ENCODE data around the gene PCDHB5.
"Not testable (repeated sequence)": the region's sequence is repeated elsewhere in the genome, so short reads cannot be mapped to it uniquely, and the experiment has no call there.

Gene PCDHB5

DNA sequence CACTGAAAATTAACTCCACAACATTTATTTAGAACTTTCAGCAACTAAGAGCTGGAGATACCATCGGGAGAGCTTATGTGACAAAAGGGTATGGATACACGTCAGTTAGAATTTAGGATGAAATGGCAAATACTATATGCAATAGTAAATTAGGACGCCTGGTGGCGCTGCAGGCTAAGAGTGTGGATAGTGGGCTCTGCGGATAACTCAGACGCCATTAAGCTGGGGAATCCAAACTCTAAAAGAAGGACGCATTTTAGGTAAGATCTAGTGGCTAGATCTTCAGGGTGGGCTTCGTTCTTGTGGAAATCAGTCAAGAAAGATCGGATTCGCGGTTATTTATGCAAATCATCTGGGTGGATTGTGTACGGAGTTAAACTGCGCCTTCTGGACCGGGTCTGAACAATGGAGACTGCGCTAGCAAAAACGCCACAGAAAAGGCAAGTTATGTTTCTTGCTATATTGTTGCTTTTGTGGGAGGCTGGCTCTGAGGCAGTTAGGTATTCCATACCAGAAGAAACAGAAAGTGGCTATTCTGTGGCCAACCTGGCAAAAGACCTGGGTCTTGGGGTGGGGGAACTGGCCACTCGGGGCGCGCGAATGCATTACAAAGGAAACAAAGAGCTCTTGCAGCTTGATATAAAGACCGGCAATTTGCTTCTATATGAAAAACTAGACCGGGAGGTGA, at the start of gene PCDHB5:
Gene PCDHB5 (plus strand): TSS at position 177 of the 688 bp plus-strand sequence. CDS start 229 bp downstream, at position 406.
- no peak for DNase-seq

DNA sequence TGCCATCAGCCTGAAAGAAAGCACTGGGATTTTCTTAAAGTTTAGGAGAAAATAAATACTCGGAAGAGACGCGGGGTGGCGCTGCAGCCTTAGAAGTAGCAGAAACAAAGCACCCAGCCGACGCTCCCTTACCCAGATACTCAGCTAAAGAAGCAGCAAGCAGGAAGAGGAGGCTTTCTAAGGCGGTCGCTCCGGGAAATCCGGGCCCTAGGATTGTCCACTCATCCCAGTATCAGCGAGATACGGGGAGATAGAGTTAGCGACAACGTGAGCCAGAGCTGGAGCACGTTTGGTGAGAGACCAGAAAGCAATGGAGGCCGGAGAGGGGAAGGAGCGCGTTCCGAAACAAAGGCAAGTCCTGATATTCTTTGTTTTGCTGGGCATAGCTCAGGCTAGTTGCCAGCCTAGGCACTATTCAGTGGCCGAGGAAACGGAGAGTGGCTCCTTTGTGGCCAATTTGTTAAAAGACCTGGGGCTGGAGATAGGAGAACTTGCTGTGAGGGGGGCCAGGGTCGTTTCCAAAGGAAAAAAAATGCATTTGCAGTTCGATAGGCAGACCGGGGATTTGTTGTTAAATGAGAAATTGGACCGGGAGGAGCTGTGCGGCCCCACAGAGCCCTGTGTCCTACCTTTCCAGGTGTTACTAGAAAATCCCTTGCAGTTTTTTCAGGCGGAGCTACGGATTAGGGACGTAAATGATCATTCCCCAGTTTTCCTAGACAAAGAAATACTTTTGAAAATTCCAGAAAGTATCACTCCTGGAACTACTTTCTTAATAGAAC, 40.3 kb upstream of the PCDHB5 start, which contains the start of gene PCDHB2:
Gene PCDHB2 (plus strand): TSS at position 135 of the 782 bp plus-strand sequence. CDS start 176 bp downstream, at position 311.
- peak; percentile 22 for DNase-seq

DNA sequence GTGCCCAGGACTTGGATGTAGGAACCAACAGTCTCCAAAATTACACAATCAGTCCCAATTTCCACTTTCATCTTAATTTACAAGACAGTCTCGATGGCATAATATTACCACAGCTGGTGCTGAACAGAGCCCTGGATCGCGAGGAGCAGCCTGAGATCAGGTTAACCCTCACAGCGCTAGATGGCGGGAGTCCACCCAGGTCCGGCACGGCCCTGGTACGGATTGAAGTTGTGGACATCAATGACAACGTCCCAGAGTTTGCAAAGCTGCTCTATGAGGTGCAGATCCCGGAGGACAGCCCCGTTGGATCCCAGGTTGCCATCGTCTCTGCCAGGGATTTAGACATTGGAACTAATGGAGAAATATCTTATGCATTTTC, 39.8 kb upstream of the PCDHB5 start:
- no peak for DNase-seq

DNA sequence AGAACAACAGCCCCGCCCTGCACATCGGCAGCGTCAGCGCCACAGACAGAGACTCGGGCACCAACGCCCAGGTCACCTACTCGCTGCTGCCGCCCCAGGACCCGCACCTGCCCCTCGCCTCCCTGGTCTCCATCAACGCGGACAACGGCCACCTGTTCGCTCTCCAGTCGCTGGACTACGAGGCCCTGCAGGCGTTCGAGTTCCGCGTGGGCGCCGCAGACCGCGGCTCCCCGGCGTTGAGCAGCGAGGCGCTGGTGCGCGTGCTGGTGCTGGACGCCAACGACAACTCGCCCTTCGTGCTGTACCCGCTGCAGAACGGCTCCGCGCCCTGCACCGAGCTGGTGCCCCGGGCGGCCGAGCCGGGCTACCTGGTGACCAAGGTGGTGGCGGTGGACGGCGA, 38.8 kb upstream of the PCDHB5 start:
- not testable (repeated sequence) for DNase-seq

DNA sequence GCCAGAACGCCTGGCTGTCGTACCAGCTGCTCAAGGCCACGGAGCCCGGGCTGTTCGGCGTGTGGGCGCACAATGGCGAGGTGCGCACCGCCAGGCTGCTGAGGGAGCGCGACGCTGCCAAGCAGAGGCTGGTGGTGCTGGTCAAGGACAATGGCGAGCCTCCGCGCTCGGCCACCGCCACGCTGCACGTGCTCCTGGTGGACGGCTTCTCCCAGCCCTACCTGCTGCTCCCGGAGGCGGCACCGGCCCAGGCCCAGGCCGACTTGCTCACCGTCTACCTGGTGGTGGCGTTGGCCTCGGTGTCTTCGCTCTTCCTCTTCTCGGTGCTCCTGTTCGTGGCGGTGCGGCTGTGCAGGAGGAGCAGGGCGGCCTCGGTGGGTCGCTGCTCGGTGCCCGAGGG, 38.4 kb upstream of the PCDHB5 start:
- DNase-seq = not testable (repeated sequence)

DNA sequence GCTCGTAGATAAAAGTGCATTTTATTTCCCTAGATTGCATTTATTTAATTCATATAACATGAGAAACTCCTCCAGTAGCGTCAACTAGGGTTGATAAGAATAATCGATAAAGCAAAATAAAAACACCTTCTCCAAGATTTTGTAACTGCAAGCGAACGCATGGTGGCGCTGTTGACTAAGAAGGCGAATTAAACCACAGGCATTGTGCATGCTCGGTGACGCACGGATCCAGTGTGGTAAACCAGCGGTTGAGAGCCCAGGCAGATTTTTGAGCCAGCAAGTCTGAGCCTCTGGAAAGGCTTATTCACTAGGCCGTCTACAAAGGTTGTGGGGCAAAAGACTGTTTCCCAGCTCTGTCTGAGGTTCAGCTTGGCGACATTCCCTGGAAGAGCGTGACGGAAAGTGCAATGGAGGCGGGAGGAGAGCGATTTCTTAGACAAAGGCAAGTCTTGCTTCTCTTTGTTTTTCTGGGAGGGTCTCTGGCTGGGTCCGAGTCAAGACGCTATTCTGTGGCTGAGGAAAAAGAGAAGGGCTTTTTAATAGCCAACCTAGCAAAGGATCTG, 34.7 kb upstream of the PCDHB5 start, which contains the start of gene PCDHB3:
Gene PCDHB3 (plus strand): TSS at position 231 of the 563 bp plus-strand sequence. CDS start 177 bp downstream, at position 408.
- no peak for DNase-seq

DNA sequence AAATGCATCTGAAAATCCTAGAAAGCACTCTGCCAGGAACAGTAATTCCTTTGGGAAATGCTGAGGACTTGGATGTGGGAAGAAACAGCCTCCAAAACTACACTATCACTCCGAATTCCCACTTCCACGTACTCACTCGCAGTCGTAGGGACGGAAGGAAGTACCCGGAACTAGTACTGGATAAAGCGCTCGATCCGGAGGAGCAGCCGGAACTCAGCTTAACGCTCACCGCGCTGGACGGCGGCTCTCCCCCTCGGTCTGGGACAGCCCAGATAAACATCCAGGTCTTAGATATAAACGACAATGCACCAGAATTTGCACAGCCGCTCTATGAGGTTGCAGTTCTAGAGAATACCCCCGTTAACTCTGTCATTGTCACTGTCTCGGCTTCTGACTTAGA, 33.9 kb upstream of the PCDHB5 start:
- DNase-seq = no peak

DNA sequence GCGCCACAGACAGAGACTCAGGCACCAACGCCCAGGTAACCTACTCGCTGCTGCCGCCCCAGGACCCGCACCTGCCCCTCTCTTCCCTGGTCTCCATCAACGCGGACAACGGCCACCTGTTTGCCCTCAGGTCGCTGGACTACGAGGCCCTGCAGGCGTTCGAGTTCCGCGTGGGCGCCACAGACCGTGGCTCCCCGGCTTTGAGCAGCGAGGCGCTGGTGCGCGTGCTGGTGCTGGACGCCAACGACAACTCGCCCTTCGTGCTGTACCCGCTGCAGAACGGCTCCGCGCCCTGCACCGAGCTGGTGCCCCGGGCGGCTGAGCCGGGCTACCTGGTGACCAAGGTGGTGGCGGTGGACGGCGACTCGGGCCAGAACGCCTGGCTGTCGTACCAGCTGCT, 32.9 kb upstream of the PCDHB5 start:
- not testable (repeated sequence) for DNase-seq

DNA sequence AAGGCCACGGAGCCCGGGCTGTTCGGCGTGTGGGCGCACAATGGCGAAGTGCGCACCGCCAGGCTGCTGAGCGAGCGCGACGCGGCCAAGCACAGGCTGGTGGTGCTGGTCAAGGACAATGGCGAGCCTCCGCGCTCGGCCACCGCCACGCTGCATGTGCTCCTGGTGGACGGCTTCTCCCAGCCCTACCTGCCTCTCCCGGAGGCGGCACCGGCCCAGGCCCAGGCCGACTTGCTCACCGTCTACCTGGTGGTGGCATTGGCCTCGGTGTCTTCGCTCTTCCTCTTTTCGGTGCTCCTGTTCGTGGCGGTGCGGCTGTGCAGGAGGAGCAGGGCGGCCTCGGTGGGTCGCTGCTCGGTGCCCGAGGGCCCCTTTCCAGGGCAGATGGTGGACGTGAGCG, 32.5 kb upstream of the PCDHB5 start:
- not testable (repeated sequence) for DNase-seq

DNA sequence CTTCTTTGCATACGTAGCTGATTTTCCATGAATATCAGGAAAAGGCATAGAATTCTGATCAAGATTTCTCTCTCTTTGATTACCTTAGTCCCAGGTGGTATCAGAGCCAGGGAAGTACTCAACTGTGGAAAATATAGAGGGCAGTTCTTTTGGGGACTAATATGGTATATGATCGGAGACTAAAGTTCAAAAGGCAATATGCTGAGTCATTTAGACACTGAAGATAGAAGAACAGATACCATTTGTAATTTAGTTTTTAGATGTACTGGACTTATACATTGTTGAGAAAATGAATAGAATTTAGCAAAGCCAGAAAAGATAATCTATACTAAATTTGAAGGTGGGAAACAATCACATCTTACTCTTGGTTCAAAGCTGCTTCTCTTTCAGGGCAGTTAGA, 29.7 kb upstream of the PCDHB5 start:
- DNase-seq = no peak

DNA sequence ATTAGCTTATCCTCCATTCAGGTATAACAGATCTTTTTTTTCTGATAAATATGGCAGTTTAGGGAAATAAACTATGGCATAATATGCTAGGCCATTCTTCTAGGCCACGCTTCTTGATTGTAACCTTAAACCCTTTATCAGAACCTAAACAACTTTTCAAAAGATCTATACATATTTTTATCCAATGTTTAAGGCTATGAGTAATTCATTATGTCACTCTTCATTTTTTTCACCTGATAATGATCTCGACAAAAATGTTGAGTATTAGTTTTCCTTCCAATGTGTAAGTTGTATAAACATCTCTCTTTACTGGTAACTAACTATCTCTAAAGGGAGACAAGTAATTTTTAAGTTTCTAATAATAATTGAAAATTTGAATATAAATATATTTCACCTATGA, 15.8 kb upstream of the PCDHB5 start:
- no peak for DNase-seq

DNA sequence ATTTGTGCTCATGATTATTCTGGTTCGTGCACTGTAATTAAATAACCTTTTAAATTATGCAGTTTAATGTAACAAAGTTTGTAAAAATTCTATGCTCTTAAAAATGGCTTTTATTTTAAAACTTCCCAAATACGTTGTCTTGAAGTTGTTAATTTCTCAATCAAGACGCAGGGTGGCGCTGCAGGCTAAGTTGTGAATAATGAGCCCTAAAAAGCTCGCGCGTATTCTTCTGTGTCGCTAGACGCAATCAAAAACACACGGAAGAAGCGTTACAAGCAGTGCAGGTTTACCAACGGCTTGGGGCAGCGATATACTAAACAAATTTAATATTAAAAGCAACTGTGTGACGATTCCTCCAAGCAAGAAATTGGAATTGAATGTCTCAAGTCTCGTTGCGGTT, 13.4 kb upstream of the PCDHB5 start, which contains the start of gene PCDHB4:
Gene PCDHB4 (plus strand): TSS at position 256 of the 400 bp plus-strand sequence. CDS start 181 bp downstream, outside the sequence.
- DNase-seq = no peak

DNA sequence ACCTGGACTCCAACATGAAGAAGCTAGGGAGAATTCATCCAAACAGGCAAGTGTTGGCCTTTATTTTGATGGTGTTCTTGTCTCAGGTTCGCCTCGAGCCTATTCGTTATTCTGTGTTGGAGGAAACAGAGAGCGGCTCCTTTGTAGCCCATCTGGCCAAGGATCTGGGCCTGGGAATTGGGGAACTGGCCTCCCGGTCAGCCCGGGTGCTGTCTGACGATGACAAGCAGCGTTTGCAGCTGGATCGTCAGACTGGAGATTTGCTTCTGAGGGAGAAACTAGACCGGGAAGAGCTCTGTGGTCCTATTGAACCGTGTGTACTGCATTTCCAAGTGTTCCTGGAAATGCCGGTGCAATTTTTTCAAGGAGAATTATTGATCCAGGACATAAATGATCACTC, 13.0 kb upstream of the PCDHB5 start:
- DNase-seq = no peak

DNA sequence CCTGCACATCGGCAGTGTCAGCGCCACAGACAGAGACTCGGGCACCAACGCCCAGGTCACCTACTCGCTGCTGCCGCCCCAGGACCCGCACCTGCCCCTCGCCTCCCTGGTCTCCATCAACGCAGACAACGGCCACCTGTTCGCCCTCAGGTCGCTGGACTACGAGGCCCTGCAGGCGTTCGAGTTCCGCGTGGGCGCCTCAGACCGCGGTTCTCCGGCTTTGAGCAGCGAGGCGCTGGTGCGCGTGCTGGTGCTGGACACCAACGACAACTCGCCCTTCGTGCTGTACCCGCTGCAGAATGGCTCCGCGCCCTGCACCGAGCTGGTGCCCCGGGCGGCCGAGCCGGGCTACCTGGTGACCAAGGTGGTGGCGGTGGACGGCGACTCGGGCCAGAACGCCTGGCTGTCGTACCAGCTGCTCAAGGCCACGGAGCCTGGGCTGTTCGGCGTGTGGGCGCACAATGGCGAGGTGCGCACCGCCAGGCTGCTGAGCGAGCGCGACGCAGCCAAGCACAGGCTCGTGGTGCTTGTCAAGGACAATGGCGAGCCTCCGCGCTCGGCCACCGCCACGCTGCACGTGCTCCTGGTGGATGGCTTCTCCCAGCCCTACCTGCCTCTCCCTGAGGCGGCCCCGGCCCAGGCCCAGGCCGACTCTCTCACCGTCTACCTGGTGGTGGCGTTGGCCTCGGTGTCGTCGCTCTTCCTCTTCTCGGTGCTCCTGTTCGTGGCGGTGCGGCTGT, 11.4 kb upstream of the PCDHB5 start:
- DNase-seq = not testable (repeated sequence)

DNA sequence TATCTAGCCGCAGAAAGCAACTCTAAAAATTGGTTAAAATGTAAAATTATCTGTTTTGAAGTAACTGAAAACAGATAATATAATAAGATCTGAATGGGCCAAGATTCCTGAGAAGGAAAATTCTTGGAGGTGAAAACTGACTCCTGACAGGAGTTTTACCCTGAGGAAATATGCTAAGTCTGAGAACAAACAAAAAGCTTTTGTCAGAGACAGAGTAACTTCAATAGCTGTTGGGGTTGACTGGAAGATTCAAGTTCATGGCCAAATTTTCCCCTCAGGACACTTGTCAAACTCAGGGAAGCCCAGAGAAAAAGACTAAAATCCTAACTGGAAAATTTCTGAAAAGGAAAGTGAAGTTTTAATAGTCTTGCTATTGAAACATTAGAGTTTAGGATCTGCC, 7.7 kb upstream of the PCDHB5 start:
- no peak for DNase-seq

DNA sequence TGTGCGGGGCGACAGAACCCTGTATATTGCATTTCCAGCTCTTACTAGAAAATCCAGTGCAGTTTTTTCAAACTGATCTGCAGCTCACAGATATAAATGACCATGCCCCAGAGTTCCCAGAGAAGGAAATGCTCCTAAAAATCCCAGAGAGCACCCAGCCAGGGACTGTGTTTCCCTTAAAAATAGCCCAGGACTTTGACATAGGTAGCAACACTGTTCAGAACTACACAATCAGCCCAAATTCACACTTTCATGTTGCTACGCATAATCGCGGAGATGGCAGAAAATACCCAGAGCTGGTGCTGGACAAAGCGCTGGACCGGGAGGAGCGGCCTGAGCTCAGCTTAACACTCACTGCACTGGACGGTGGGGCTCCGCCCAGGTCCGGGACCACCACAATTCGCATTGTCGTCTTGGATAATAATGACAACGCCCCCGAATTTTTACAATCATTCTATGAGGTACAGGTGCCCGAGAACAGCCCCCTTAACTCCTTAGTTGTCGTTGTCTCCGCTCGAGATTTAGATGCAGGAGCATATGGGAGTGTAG, 786 bp downstream of the PCDHB5 start:
- no peak for DNase-seq

DNA sequence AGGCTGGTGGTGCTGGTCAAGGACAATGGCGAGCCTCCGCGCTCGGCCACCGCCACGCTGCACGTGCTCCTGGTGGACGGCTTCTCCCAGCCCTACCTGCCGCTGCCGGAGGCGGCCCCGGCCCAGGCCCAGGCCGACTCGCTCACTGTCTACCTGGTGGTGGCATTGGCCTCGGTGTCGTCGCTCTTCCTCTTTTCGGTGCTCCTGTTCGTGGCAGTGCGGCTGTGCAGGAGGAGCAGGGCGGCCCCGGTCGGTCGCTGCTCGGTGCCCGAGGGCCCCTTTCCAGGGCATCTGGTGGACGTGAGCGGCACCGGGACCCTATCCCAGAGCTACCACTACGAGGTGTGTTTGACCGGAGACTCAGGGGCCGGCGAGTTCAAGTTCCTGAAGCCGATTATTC, 2.3 kb downstream of the PCDHB5 start:
- DNase-seq = not testable (repeated sequence)

DNA sequence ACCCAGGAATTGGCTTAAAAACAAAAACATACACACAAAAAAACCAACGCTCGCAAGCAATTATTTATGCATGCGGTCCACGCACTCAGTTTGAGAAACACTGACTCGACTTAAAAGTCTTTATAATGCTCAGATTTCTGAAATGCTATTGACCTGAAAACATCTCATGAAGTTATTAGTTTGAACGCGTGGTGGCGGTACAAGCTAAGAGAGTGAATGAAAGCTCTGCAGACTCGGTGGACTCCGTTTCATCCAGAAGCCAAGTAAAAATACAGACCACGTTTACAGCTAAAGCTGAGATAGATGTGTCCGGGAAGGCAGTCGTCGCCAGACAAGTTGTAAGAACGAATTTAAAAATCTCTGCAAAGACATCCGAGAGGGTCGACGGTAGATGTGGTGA, 14.8 kb downstream of the PCDHB5 start, which contains the start of gene PCDHB6:
Gene PCDHB6 (plus strand): TSS at position 246 of the 400 bp plus-strand sequence. CDS start 201 bp downstream, outside the sequence.
- DNase-seq = no peak

DNA sequence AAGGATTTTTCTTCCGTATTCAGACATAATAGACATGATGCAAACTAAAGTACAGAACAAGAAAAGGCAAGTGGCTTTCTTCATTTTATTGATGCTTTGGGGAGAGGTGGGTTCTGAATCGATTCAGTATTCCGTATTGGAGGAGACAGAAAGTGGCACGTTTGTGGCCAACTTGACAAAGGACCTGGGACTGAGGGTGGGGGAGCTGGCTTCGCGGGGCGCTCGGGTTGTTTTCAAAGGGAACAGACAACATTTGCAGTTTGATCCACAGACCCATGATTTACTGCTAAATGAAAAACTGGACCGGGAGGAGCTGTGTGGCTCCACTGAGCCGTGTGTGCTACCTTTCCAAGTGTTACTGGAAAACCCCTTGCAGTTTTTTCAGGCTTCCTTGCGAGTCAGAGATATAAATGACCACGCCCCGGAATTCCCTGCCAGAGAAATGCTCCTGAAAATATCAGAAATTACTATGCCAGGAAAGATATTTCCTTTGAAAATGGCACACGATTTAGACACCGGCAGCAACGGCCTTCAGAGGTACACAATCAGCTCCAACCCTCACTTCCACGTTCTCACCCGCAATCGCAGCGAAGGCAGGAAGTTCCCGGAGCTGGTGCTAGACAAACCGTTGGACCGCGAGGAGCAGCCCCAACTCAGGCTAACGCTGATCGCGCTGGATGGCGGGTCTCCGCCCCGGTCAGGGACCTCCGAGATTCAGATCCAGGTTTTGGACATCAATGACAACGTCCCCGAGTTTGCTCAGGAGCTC, 15.4 kb downstream of the PCDHB5 start:
- no peak for DNase-seq

DNA sequence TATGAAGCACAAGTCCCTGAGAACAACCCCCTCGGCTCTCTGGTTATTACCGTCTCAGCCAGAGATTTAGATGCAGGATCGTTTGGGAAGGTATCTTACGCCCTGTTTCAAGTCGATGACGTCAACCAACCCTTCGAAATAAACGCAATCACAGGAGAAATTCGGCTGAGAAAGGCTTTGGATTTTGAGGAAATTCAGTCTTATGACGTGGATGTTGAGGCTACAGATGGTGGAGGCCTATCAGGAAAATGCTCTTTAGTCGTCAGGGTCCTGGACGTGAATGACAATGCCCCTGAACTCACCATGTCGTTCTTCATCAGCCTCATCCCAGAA, 16.0 kb downstream of the PCDHB5 start:
- DNase-seq = no peak

DNA sequence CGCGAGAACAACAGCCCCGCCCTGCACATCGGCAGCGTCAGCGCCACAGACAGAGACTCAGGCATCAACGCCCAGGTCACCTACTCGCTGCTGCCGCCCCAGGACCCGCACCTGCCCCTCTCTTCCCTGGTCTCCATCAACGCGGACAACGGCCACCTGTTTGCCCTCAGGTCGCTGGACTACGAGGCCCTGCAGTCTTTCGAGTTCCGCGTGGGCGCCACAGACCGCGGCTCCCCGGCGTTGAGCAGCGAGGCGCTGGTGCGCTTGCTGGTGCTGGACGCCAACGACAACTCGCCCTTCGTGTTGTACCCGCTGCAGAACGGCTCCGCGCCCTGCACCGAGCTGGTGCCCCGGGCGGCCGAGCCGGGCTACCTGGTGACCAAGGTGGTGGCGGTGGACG, 16.6 kb downstream of the PCDHB5 start:
- not testable (repeated sequence) for DNase-seq

DNA sequence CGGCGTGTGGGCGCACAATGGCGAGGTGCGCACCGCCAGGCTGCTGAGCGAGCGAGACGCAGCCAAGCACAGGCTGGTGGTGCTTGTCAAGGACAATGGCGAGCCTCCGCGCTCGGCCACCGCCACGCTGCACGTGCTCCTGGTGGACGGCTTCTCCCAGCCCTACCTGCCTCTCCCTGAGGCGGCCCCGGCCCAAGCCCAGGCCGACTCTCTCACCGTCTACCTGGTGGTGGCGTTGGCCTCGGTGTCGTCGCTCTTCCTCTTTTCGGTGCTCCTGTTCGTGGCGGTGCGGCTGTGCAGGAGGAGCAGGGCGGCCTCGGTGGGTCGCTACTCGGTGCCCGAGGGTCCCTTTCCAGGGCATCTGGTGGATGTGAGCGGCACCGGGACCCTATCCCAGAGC, 17.1 kb downstream of the PCDHB5 start:
- not testable (repeated sequence) for DNase-seq

Data from NCI-H2081 treated with DMSO at 0.1 percent for 48 hours (cell line).